GM23248 (cell line): ENCODE results near the gene LBHD2.

Source experiments
- EZH2 ChIP-seq: fragments of 200-600 bp; sonication (generic); IDR thresholded peaks from 2 replicates; pipeline ENCODE4 v1.6.1; 2018; ENCODE audit warnings: antibody characterized with exemption, mild to moderate bottlenecking; ENCODE audit not compliant: insufficient read depth, poor library complexity, severe bottlenecking
- EZH2phosphoT487 ChIP-seq: fragments of 200-600 bp; sonication (generic); IDR thresholded peaks from 2 replicates; pipeline ENCODE4 v1.6.1; 2018; ENCODE audit warnings: antibody characterized with exemption, moderate library complexity, mild to moderate bottlenecking, low read depth; ENCODE audit not compliant: insufficient read depth

- TF ChIP-seq EZH2phosphoT487 (no peak), EZH2 (no peak)
Observed at GRCh38 chr14:103084021-103084919, at the start of gene LBHD2.
